GM21786 (cell line): ENCODE results near the gene NEURL1.
"Not testable (repeated sequence)": the region's sequence is repeated elsewhere in the genome, so short reads cannot be mapped to it uniquely, and the experiment has no call there.

Experiments used
- ATAC-seq: cut with Tn5 transposase; IDR thresholded peaks from one replicate; pipeline ENCODE4 v1.9.1; 2021; ENCODE audit not compliant: unreplicated experiment

Gene NEURL1

DNA sequence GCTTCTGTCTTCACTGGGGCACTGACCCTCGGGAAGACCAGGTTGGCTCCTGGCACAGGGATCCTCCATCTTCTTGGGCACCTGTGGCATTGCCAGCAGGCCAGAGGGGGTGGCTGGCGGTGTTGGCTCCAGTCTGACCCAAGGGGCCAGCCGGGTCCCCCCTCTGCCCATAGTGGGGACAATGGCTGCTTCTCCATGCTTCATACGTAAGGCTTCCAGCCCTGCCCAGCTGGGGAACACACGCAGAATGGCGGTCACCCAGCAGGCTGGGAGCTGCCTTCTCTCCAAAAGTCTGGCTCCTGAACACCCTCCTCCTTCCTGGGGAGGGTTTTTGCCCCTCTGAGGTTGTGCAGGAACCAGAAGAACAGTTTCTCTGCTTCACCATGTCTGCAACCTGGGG, 106.8 kb downstream of the NEURL1 start:
- ATAC-seq, result no peak

- no peak for ATAC-seq
Measured at GRCh38 chr10:103600956-103601569, 107.6 kb downstream of the NEURL1 start.

DNA sequence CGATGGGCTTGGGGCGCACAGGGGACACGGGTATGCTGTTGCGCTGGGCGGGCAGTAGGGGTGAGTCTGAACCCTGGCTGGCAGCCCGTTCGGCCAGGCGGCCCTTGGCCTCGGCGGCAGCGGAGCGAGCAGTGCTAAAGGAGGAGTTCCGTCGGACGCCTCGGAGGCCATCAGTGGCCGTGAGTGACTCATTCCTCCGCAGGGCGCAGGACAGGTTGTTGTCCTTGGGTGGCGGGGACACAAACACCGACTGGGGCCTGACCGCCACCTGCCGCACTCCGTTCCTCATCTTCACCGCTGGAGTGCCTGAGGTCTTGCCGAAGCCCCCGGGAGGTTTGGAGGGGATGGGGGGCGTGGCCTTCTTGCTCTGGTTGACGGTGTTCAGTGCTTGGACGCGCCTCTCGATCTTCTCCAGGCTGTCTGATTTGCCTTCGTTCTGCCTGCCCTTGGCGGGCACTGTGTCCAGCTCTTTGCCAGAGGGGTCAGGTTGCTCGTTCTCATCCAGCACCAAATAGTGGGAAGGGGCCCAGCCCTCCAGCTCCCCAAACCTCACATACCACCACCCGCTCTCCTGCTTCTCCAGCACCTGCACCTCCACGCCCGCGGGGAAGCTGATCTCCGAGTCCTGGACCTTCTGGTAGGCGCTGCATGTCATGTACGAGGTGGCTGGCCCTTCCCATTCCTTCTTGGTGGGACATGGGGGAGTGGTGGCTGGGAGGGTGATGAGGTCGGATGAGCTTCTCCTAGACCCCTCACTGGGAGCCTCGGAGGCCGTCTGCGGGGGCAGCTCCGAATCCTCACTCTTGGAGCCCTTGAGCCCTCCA, 108.7 kb downstream of the NEURL1 start:
- no peak for ATAC-seq

DNA sequence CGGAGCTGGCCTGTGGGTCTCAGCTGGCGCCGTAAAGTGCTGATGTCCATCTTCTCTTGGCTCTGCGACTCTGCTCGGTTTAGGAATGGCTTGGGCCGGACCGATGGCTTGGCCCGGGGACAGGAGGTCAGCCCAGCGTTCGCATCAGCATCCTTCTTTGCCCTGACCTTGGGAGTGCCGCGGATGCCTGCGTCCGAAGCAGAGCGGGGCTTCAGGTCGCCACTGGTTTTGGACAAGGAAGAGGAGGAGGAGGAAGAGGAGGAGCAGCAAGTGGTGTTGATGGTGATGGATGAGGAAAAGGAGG, 109.3 kb downstream of the NEURL1 start:
- ATAC-seq, result no peak

- ATAC-seq, result no peak
Measured at GRCh38 chr10:103603382-103603781, 109.9 kb downstream of the NEURL1 start.

DNA sequence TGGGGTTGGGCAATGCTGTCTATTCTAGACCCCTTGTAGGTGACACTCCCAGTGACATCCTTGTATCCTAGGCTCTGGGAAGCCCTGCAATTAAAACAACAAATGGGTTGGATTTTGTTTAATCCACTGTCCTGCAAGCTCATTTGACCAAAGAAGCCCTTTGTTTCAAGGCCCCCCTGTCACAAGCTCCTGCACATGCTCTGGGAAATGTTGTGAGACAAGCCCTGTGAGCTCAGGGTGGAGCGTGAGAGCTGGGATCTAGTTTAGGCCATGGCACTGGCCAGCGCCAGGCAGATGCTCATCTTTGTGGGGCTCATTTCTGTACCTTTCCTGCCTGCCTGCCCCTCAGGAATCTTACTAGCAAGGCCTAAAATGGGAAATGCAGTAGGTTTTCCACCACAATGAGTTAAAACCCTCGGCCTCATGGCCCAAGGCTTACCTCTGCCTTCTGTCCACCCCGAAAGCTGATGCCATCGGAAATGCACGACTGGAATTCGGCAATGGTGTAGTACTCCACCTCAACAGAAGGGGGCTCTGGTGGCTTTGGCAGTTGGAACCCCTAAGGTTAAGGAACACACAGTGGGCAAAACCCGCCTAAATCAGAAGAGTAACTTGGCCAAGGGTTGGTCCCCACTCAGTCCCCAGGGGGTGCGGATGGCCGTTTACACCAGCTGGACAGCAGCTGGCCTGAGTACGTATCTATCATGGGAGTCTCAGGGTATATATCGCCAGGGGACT, 112.0 kb downstream of the NEURL1 start:
- ATAC-seq, result no peak

DNA sequence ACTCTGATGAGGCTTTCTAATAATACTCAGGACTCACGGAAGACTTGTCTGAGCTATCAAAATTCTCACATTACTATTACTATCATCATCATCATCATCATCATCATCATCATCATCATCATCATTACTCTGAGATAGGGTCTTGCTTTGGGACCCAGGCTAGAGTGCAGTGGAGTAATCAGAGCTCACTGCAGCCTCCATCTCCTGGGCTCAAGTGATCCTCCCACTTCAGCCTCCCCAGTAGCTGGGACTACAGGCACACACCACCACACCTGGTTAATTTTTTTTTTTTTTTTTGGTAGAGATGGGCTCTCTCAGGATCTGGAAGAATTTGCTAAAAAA, 112.6 kb downstream of the NEURL1 start:
- ATAC-seq, result not testable (repeated sequence)

GRCh38 chr10:103607051-103607450, 113.5 kb downstream of the NEURL1 start:
- ATAC-seq, result not testable (repeated sequence)

DNA sequence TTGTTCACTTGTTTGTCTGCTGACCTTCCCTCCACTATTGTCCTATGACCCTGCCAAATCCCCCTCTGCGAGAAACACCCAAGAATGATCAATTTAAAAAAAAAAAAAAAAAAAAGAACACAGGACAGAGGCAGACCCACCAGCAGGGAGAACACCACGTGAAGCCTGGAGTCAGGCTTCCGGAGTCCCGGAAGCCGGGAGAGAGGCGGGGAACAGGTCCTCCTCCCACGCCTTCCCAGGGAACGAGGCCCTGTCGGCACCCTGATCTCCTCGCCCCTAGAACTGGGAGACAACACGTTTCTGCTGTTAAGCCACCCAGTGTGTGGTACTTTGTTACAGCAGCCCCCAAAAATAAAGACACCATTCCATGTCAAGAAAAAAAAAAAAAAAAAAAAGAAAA, 114.6 kb downstream of the NEURL1 start:
- ATAC-seq, result not testable (repeated sequence)

- no peak for ATAC-seq
Measured at GRCh38 chr10:103609231-103610082, 116.0 kb downstream of the NEURL1 start.

GRCh38 chr10:103610083-103610472, 116.6 kb downstream of the NEURL1 start:
- ATAC-seq, result no peak

- no peak for ATAC-seq
Measured at GRCh38 chr10:103610921-103611511, 117.5 kb downstream of the NEURL1 start.

- no peak for ATAC-seq
Measured at GRCh38 chr10:103612462-103613365, 119.2 kb downstream of the NEURL1 start.

DNA sequence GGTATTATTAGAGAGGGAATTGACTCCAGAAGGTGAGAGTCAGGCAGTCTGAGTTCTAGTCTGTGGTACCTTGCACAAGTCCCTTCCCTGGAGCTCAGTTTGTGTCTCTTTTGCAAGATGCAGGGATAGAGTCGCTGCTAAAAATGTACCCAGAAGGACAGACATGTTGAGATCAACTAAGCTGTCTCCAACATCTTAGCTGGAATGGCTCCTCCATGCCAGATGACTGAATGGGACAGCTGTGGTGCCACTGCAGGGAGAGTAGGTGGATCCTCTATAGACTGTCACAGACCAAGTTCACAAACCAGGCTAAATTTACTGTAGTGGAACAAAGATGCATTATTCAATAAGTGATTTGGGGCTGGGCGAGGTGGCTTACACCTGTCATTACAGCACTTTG, 120.1 kb downstream of the NEURL1 start:
- no peak for ATAC-seq

GRCh38 chr10:103614306-103615158, 121.0 kb downstream of the NEURL1 start:
- no peak for ATAC-seq

DNA sequence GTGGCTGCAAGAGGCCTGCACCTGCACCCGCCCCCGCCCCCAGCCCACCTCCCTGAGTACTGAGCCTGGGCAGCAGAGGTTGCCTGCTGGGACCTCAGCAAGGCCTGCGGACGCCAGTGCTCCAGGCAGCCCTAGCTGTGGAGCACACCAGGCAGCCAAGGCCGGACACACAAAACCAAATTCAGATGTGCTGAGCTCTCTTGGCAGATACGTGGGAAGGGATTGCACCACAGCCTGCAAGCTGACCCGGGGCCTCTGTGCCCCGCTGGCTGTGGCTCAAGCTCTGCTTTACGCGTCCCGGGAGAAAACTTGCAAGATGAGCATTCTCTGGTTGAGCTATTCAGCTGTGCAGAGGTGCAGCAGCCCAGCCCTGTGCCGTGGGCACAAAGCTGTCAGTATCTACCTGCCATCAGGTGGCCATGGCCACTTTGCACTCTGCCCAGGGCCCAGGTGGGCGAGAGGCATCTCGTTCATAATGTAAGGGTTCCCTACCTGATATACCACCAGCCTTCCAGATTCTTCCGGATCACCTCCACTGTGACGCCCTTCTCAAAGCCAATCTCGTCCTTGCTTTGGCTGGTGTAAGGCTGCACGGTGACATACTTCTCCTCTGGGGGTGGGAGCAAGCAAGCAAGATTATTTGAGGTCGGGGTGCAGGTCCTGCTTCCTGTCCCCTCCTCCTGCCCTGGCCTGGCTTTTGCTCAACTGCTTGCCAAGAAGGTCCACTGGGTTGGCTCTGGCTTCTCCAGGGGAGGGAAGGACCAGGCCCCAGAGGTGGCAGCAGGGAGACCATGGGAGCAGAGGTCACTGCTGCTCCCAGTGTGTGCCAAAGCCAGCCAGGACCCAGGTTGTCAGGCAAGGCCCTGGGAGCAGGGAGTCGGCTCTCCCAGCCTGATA, 123.4 kb downstream of the NEURL1 start:
- ATAC-seq, result no peak

DNA sequence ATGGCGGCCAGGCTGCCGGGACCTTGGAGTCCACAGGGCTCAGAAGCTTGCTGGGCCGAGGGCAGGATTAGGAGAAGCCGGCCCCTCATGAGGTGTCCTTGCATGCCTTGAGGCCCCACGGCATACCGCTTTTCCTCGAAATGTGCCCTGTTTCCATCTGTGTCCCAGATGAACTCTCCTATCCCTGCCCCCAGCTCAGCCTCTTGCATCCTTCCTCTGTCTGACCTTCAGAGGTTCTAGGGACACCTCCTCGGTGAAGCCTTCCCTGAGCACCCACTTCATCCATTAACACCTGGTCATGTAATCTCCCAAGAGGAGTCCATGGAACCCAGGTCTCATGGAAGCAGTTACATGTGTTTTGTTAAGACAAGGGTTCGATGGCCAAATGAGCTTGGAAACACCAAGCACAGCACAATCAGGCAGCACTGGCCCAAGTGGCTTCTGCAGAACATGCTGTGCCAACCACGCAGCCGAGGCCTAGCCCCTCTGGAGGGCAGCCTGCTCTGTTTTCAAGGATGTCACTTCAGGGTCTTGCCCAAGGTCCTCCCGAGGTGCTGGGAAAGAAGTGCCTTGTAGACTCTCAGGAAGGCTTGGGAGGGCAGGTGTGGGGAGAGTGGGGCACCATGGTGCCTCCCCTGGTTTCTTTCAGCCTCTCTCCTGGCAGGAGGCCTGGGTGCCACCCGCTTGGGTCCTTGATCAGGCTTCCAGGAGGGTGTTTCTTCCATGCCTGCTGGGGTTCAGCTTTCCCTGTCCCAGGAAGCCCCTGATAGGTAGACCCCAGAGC, 124.3 kb downstream of the NEURL1 start:
- ATAC-seq, result no peak
